GM23338 (cell line): Measurements from ENCODE around the gene UPK1A. TPM values are rescaled to one million over a fixed set of nuclear protein-coding genes. Genes with fewer than 3 reads are reported as not detected.
A peak's percentile ranks its signal among the peaks of the same experiment; 100 is the strongest.

Experiments
- ATAC-seq: fragments of 200-7000 bp; cut with Tn5 transposase; 3 replicates; pipeline ENCODE4 v1.9.1; 2020
- DNase-seq: peaks from one replicate; pipeline ENCODE4 v3.0.0-alpha.2; 2015; ENCODE audit warnings: low spot score
- H2AFZ ChIP-seq: fragments of 200-600 bp; sonication (generic); 2 replicates; pipeline ENCODE4 v1.8.0; 2016; ENCODE audit warnings: antibody characterized with exemption, mild to moderate bottlenecking, moderate library complexity
- H3F3A ChIP-seq: fragments of 200-600 bp; sonication (generic); replicated peaks from 2 replicates; pipeline ENCODE4 v1.8.0; 2017; ENCODE audit warnings: antibody characterized with exemption, mixed run types, low read depth
- H3K27ac ChIP-seq: fragments of 200-600 bp; sonication (generic); 2 replicates; pipeline ENCODE4 v1.6.1; 2016; ENCODE audit warnings: low read depth
- H3K27me3 ChIP-seq: fragments of 200-600 bp; sonication (generic); 2 replicates; pipeline ENCODE4 v1.8.0; 2016; ENCODE audit warnings: mild to moderate bottlenecking, mixed run types, moderate library complexity; ENCODE audit not compliant: insufficient read depth
- H3K36me3 ChIP-seq: fragments of 200-600 bp; sonication (generic); 2 replicates; pipeline ENCODE4 v1.8.0; 2016; ENCODE audit warnings: mild to moderate bottlenecking; ENCODE audit not compliant: insufficient read depth
- H3K4me1 ChIP-seq: fragments of 200-600 bp; sonication (generic); 2 replicates; pipeline ENCODE4 v1.8.0; 2016; ENCODE audit warnings: mild to moderate bottlenecking, moderate library complexity; ENCODE audit not compliant: insufficient read depth
- H3K4me2 ChIP-seq: fragments of 200-600 bp; sonication (generic); 2 replicates; pipeline ENCODE4 v1.7.1; 2017; ENCODE audit warnings: mixed run types
- H3K4me3 ChIP-seq: fragments of 200-600 bp; sonication (generic); 2 replicates; pipeline ENCODE4 v1.6.1; 2016; ENCODE audit warnings: mixed run types
- H3K79me2 ChIP-seq: fragments of 200-600 bp; sonication (generic); replicated peaks from 2 replicates; pipeline ENCODE4 v1.8.0; 2017; ENCODE audit warnings: mild to moderate bottlenecking; ENCODE audit not compliant: insufficient read depth
- H3K9me2 ChIP-seq: fragments of 200-600 bp; sonication (generic); 2 replicates; pipeline ENCODE4 v1.8.0; 2017; ENCODE audit not compliant: insufficient read depth
- H4K20me1 ChIP-seq: fragments of 200-600 bp; sonication (generic); replicated peaks from 2 replicates; pipeline ENCODE4 v1.8.0; 2017; ENCODE audit warnings: mild to moderate bottlenecking; ENCODE audit not compliant: insufficient read depth
- H3K27ac Mint-ChIP-seq: 2 replicates; pipeline ENCODE4 v1.8.0; 2020; ENCODE audit warnings: inconsistent platforms, mild to moderate bottlenecking, moderate library complexity, mixed read lengths
- H3K27me3 Mint-ChIP-seq: 3 replicates; pipeline ENCODE4 v1.8.0; 2022; ENCODE audit warnings: low read depth, mild to moderate bottlenecking, moderate library complexity, mixed read lengths, inconsistent platforms; ENCODE audit not compliant: insufficient read depth, poor library complexity
- H3K36me3 Mint-ChIP-seq: 3 replicates; pipeline ENCODE4 v1.8.0; 2021; ENCODE audit warnings: low read depth, mild to moderate bottlenecking, inconsistent platforms, moderate library complexity, mixed read lengths
- H3K4me1 Mint-ChIP-seq: 3 replicates; pipeline ENCODE4 v1.8.0; 2020; ENCODE audit warnings: mild to moderate bottlenecking, inconsistent platforms, mixed read lengths
- H3K4me3 Mint-ChIP-seq: 3 replicates; pipeline ENCODE4 v1.8.0; 2021; ENCODE audit warnings: moderate library complexity, mild to moderate bottlenecking, inconsistent platforms, mixed read lengths
- H3K9me3 Mint-ChIP-seq: 3 replicates; pipeline ENCODE4 v1.8.0; 2020; ENCODE audit warnings: moderate library complexity, mild to moderate bottlenecking, inconsistent platforms, mixed read lengths
- CREB1 ChIP-seq: fragments of 250-450 bp; sonication (Bioruptor Pico); IDR thresholded peaks from 2 replicates; pipeline ENCODE4 v1.5.0; 2020; ENCODE audit warnings: low read depth, mild to moderate bottlenecking, moderate library complexity
- CTCF ChIP-seq, 2 experiments: fragments of 200-600 bp in 1 of 2; sonication (generic) in 1 of 2; conservative IDR thresholded peaks; 2 replicates each; pipeline versions ENCODE4 v1.5.1 to v1.6.1; 2016 to 2017; ENCODE audit warnings: antibody characterized with exemption in 2 of 2, low read depth in 2 of 2, mild to moderate bottlenecking in 2 of 2, moderate library complexity in 1 of 2
- REST ChIP-seq: IDR thresholded peaks from one replicate; pipeline ENCODE4 v1.6.1; 2018; ENCODE audit warnings: antibody characterized with exemption; ENCODE audit not compliant: unreplicated experiment
- STAT1 ChIP-seq: IDR thresholded peaks from one replicate; pipeline ENCODE4 v1.6.1; 2016; ENCODE audit warnings: antibody characterized with exemption; ENCODE audit not compliant: unreplicated experiment
- ZNF114 ChIP-seq: fragments of 250-450 bp; sonication (Bioruptor Pico); IDR thresholded peaks from 2 replicates; pipeline ENCODE4 v1.5.0; 2020; ENCODE audit warnings: mild to moderate bottlenecking, moderate library complexity
- ZNF331 ChIP-seq: fragments of 250-450 bp; sonication (Bioruptor Pico); IDR thresholded peaks from 2 replicates; pipeline ENCODE4 v1.5.0; 2020; ENCODE audit warnings: low read depth, mild to moderate bottlenecking, moderate library complexity
- ZNF462 ChIP-seq: fragments of 250-450 bp; sonication (Bioruptor Pico); IDR thresholded peaks from 2 replicates; pipeline ENCODE4 v1.5.0; 2020; ENCODE audit warnings: mild to moderate bottlenecking, moderate library complexity
- polyA plus RNA-seq: library from polyadenylated mRNA; unstranded; fragments of >200 nt; fragmentation: Nextera tagmentation; extraction: Ambion mirVana; gene quantifications from 2 replicates; pipeline ENCODE4 v1.2.1, GENCODE V29; 2016
- total RNA-seq: library from RNA; depleted of rRNA; stranded (reverse); fragments of >200 nt; shearing (Covaris generic); gene quantifications from 2 replicates; pipeline ENCODE4 v1.2.3, GENCODE V29; 2014

UPK1A gene
- total and polyA plus RNA-seq, 2 experiments from 2014 or later: 0.42 to 1.5 TPM

- Histone ChIP-seq H3K27ac (no peak overlapping the region), H3F3A (0 out of 2 replicates have a peak, but pooled peaks cover 2% of the 10 kb centered on the region), H4K20me1 (no peaks in the 10 kb centered on the region), H3K4me3 (no peak overlapping the region), H3K4me1 (no peaks in the 10 kb centered on the region; the same call in 1 of the 2 replicates), H3K27me3 (no peaks in the 10 kb centered on the region), H3K9me2 (no peaks in the 10 kb centered on the region), H3K4me2 (no peak overlapping the region), H3K36me3 (no peaks in the 10 kb centered on the region), H3K79me2 (no peaks in the 10 kb centered on the region), H2AFZ (no peak overlapping the region; the same call in 1 of the 2 replicates)
- peak; percentile 94 for DNase-seq
- H3K27ac Mint-ChIP-seq: no peak overlapping the region
- H3K36me3 Mint-ChIP-seq: no peaks in the 10 kb centered on the region
- no peak overlapping the region for H3K4me3 Mint-ChIP-seq
- no peak for TF ChIP-seq REST
- TF ChIP-seq CREB1: peak; percentile 33
- TF ChIP-seq CTCF (conservative IDR thresholded peaks at IDR 0.05; ENCODE audit: low read depth in 2 of 2): peak; percentile 93 to 100
- TF ChIP-seq STAT1: no peak
- TF ChIP-seq ZNF331 (CRISPR knock-in tag): no peak
- TF ChIP-seq ZNF114 (CRISPR knock-in tag): no peak
- no peak for TF ChIP-seq ZNF462 (CRISPR knock-in tag)
- H3K27me3 Mint-ChIP-seq: no peaks in the 10 kb centered on the region
- peaks cover 5% of the 10 kb centered on the region; the same call in 2 of the 3 replicates for H3K4me1 Mint-ChIP-seq
- ATAC-seq: peak; percentile 98
- peaks cover 3% of the 10 kb centered on the region; the same call in 1 of the 3 replicates for H3K9me3 Mint-ChIP-seq
Measured at GRCh38 chr19:35693835-35694599, 27.7 kb downstream of the UPK1A start.
